K562 (cell line): ENCODE measurements around the gene MEDAG.

Source experiments
- EZH2 ChIP-seq: IDR thresholded peaks from 2 replicates; pipeline ENCODE4 v1.6.1; 2012; ENCODE audit warnings: low read depth, mild to moderate bottlenecking, inconsistent platforms, low read length, borderline replicate concordance
- TF ChIP-seq, protein P1 (sequence below): fragments of 450-650 bp; formaldehyde crosslinking; IDR thresholded peaks from 2 replicates; pipeline ENCODE4 v1.4.0; 2022; ENCODE audit warnings: missing genetic modification characterization
- TF ChIP-seq, protein P2 (sequence below): sonication (generic); formaldehyde crosslinking; IDR thresholded peaks from 2 replicates; pipeline ENCODE4 v1.8.0; 2022; ENCODE audit warnings: missing genetic modification reagents, mild to moderate bottlenecking, borderline replicate concordance
- TF ChIP-seq, protein P3 (sequence below), 2 experiments: IDR thresholded peaks; 2 replicates each; pipeline ENCODE4 v1.6.1; 2012; ENCODE audit warnings: improper control_type of control experiment in 2 of 2, low read depth in 2 of 2, low read length in 2 of 2, borderline replicate concordance in 1 of 2

DNA sequence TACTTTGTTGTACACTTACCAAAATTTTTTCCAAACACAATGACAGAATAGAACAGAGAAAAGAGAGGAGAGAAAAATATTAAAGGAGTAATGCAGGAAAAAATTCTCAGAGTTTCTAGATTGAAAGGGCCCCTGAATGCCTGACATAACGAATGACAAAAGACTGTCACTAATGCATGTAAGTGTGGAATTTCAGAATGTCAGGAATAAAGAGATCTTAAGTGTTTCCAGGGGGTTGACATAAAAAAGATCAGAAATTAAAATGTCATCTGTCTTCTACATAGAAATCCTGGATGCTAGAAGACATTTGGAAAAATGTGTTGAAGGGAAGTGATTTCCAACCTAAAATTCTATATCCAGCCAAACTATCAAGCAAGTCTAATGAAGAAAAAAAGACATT lies 53.6 kb downstream of the MEDAG start:
- TF ChIP-seq, protein P1, sequence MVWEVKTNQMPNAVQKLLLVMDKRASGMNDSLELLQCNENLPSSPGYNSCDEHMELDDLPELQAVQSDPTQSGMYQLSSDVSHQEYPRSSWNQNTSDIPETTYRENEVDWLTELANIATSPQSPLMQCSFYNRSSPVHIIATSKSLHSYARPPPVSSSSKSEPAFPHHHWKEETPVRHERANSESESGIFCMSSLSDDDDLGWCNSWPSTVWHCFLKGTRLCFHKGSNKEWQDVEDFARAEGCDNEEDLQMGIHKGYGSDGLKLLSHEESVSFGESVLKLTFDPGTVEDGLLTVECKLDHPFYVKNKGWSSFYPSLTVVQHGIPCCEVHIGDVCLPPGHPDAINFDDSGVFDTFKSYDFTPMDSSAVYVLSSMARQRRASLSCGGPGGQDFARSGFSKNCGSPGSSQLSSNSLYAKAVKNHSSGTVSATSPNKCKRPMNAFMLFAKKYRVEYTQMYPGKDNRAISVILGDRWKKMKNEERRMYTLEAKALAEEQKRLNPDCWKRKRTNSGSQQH = no peak
- TF ChIP-seq, protein P2, sequence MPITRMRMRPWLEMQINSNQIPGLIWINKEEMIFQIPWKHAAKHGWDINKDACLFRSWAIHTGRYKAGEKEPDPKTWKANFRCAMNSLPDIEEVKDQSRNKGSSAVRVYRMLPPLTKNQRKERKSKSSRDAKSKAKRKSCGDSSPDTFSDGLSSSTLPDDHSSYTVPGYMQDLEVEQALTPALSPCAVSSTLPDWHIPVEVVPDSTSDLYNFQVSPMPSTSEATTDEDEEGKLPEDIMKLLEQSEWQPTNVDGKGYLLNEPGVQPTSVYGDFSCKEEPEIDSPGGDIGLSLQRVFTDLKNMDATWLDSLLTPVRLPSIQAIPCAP (CRISPR knock-in tag) = no peak
- no peak for TF ChIP-seq EZH2
- TF ChIP-seq, protein P3, sequence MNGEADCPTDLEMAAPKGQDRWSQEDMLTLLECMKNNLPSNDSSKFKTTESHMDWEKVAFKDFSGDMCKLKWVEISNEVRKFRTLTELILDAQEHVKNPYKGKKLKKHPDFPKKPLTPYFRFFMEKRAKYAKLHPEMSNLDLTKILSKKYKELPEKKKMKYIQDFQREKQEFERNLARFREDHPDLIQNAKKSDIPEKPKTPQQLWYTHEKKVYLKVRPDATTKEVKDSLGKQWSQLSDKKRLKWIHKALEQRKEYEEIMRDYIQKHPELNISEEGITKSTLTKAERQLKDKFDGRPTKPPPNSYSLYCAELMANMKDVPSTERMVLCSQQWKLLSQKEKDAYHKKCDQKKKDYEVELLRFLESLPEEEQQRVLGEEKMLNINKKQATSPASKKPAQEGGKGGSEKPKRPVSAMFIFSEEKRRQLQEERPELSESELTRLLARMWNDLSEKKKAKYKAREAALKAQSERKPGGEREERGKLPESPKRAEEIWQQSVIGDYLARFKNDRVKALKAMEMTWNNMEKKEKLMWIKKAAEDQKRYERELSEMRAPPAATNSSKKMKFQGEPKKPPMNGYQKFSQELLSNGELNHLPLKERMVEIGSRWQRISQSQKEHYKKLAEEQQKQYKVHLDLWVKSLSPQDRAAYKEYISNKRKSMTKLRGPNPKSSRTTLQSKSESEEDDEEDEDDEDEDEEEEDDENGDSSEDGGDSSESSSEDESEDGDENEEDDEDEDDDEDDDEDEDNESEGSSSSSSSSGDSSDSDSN (IDR thresholded peaks at IDR 0.05; ENCODE audit: borderline replicate concordance in 1 of 2, low read depth in 2 of 2, low read length in 2 of 2) = no peak
